Astrocyte (in vitro differentiated cells and primary cell): ENCODE measurements around the gene TPPP2.

ENCODE experiments used
- EZH2 ChIP-seq: IDR thresholded peaks from 2 replicates; pipeline ENCODE4 v1.6.1; 2012; ENCODE audit warnings: mild to moderate bottlenecking, low read length, inconsistent platforms; ENCODE audit not compliant: insufficient read depth
- TF ChIP-seq, protein P1 (sequence below): IDR thresholded peaks from 2 replicates; pipeline ENCODE4 v1.5.1; 2011; ENCODE audit warnings: low read depth, mild to moderate bottlenecking, inconsistent platforms, low read length, moderate library complexity; ENCODE audit not compliant: insufficient read depth

DNA sequence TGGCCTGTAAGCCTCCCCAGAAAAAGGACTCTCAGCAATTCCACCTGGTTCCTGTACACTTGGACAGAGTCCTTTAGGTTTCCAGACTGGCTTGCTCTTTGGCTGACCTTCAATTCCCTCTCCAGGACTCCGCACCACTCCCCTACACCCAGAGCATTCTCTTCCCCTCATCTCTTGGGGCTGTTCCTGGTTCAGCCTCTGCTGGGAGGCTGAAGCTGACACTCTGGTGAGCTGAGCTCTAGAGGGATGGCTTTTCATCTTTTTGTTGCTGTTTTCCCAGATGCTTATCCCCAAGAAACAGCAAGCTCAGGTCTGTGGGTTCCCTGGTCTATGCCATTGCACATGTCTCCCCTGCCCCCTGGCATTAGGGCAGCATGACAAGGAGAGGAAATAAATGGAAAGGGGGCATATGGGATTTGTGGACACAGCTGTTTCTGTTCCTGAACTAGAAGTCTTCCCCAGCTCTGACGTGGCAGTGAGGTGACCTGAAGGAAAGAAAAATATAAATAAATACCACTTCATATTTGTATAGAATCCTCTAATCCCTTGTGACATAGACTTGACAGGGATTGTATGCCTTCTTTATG lies 13.5 kb downstream of the TPPP2 start:
- TF ChIP-seq, protein P1, sequence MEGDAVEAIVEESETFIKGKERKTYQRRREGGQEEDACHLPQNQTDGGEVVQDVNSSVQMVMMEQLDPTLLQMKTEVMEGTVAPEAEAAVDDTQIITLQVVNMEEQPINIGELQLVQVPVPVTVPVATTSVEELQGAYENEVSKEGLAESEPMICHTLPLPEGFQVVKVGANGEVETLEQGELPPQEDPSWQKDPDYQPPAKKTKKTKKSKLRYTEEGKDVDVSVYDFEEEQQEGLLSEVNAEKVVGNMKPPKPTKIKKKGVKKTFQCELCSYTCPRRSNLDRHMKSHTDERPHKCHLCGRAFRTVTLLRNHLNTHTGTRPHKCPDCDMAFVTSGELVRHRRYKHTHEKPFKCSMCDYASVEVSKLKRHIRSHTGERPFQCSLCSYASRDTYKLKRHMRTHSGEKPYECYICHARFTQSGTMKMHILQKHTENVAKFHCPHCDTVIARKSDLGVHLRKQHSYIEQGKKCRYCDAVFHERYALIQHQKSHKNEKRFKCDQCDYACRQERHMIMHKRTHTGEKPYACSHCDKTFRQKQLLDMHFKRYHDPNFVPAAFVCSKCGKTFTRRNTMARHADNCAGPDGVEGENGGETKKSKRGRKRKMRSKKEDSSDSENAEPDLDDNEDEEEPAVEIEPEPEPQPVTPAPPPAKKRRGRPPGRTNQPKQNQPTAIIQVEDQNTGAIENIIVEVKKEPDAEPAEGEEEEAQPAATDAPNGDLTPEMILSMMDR = no peak
- no peak for TF ChIP-seq EZH2
